Astrocyte (in vitro differentiated cells and primary cell): ENCODE data around the gene ZNF480.

Source experiments
- CTCF ChIP-seq: IDR thresholded peaks from 2 replicates; pipeline ENCODE4 v1.5.1; 2011; ENCODE audit warnings: low read depth, mild to moderate bottlenecking, inconsistent platforms, low read length, moderate library complexity; ENCODE audit not compliant: insufficient read depth
- EZH2 ChIP-seq: IDR thresholded peaks from 2 replicates; pipeline ENCODE4 v1.6.1; 2012; ENCODE audit warnings: mild to moderate bottlenecking, low read length, inconsistent platforms; ENCODE audit not compliant: insufficient read depth

DNA sequence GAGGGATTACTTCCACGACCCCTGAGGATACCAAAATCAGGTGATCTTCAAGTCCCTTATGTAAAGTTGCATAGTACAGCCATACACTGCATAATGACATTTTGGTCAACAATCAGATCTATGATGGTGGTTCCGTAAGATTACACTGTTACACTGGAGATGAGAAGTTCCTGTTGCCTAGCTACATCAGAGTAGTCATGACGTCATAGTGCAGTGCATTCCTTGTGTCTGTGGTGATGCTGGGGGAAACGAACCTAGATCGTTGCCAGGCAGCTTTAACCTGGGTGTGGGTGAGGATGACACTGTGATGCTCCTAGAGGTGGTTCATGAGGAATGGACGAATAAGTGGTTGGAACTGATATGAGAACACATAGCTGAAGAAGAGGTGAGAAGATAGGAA is 48.2 kb downstream of the ZNF480 start:
- TF ChIP-seq CTCF, result no peak
- TF ChIP-seq EZH2, result no peak
